ENCODE data around the gene NCKAP5L. TPM values are rescaled to one million over a fixed set of nuclear protein-coding genes. Genes with fewer than 3 reads are reported as not detected.
"Not testable (repeated sequence)": the region's sequence is repeated elsewhere in the genome, so short reads cannot be mapped to it uniquely, and the experiment has no call there.

Gene NCKAP5L
- total and polyA plus RNA-seq, 4 donors = 13.4 to 35.5 (median 24.8) TPM

DNA sequence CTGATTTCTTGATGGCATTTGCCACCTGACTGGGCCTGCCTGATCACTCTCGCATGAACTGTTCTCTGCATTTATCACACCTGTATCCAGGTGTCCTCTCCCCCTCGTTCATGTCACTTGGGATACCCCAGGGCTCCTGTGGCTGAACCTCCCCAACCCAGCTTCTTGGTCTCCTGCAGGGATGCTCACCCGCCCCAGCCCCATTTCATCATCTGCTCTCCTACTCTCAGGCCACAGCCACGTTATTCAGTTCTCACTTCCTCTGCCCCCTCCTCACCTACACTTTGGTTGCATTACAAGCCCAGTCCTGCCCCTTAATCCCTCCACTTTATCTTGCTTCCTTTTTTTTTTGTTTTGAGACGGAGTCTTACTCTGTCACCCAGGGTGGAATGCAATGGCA is 51.4 kb downstream of the NCKAP5L start:
- 87% methylated on average over 5 of the region's 5 CpGs for WGBS (ENCODE audit: insufficient coverage)
- Histone ChIP-seq H3K36me3 (ENCODE audit: control insufficient read depth, insufficient read depth, low read length) (no peaks in the 10 kb centered on the region), H3K27ac (ENCODE audit: low read depth, low read length) (no peak overlapping the region), H3K27me3 (ENCODE audit: control insufficient read depth, insufficient read depth, low read length) (no peaks in the 10 kb centered on the region), H3K4me1 (ENCODE audit: control insufficient read depth, insufficient read depth, low read length) (peaks cover 4% of the 10 kb centered on the region), H3K4me3 (ENCODE audit: low read depth, low read length) (no peak overlapping the region), H3K9me3 (ENCODE audit: control insufficient read depth, insufficient read depth, low read length) (no peaks in the 10 kb centered on the region)
- DNase-seq (ENCODE audit: low read depth in 4 of 6, low spot score in 6 of 6) = no peak

DNA sequence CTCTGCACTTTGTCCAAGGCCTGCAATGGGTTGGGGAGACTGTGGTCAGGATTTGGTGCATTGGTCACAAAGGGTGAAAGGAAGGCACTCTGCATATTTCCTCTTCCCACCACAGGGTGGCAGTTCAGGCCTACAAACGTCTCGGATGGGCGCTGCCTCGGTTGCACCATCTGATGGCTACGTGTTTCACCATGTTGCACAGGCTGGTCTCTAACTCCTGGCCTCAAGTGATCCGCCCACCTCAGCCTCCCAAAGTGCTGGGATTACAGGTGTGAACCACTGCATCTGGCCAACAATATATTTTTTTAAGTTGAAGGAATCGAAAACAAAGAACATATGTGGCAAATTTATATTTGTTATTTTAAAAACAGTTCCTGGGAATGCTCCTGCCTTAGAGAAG is 51.8 kb downstream of the NCKAP5L start:
- peaks cover 4% of the 10 kb centered on the region for H3K4me1 ChIP-seq (ENCODE audit: control insufficient read depth, insufficient read depth, low read length)
- peak; percentile 27 to 88 (median 48) for DNase-seq (ENCODE audit: low read depth in 4 of 6, low spot score in 6 of 6)
- H3K27me3 ChIP-seq (ENCODE audit: control insufficient read depth, insufficient read depth, low read length) = no peaks in the 10 kb centered on the region
- no peak overlapping the region for H3K4me3 ChIP-seq (ENCODE audit: low read depth, low read length)
- no peak overlapping the region for H3K27ac ChIP-seq (ENCODE audit: low read depth, low read length)
- WGBS (ENCODE audit: insufficient coverage) = 0% methylated on average over 5 of the region's 7 CpGs
- no peaks in the 10 kb centered on the region for H3K36me3 ChIP-seq (ENCODE audit: control insufficient read depth, insufficient read depth, low read length)
- H3K9me3 ChIP-seq (ENCODE audit: control insufficient read depth, insufficient read depth, low read length) = no peaks in the 10 kb centered on the region

DNA sequence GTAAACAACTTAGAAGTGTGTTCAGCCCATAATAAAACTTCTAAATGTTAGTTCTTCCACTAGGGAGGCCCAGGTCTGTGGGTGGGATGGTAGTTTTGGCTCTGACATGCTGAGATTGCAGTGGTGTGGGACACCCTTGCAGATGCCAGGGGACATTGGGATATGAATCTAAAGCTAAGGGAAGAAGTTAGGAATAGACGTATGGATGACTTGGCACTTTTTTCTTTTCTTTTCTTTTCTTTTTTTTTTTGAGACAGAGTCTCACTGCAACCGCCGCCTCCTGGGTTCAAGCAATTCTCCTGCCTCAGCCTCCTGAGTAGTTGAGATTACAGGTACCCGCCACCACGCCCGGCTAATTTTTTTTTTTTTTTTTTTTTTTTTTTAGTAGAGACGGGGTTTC is 55.1 kb downstream of the NCKAP5L start:
- WGBS (ENCODE audit: insufficient coverage) = no CpG with 5 or more reads among the region's 7 CpGs
- H3K27ac ChIP-seq (ENCODE audit: low read depth, low read length); H3K9me3 ChIP-seq (ENCODE audit: control insufficient read depth, insufficient read depth, low read length); H3K36me3 ChIP-seq (ENCODE audit: control insufficient read depth, insufficient read depth, low read length); H3K4me1 ChIP-seq (ENCODE audit: control insufficient read depth, insufficient read depth, low read length); DNase-seq (ENCODE audit: low read depth in 4 of 6, low spot score in 6 of 6); H3K4me3 ChIP-seq (ENCODE audit: low read depth, low read length); H3K27me3 ChIP-seq (ENCODE audit: control insufficient read depth, insufficient read depth, low read length): not testable (repeated sequence)

DNA sequence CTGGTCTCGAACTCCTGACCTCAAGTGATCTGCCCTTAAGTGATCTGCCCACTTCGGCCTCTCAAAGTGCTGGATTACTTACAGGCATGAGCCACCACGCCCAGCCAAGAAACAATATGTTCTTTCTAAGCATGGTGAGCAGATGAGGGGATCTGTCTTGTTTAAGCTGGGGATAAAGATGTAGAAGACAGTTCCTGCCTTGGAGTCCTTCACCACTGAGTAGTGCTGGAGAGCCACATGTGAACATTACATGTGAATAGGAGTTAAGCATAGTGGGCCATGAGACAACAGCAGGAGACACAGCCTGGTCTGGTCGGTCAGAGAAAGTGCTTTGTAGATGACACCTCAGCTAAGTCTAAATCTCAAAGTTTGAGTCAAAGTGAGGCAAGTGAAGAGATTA is 60.9 kb downstream of the NCKAP5L start:
- Histone ChIP-seq H3K27me3 (ENCODE audit: control insufficient read depth, insufficient read depth, low read length) (no peaks in the 10 kb centered on the region), H3K36me3 (ENCODE audit: control insufficient read depth, insufficient read depth, low read length) (peaks cover 16% of the 10 kb centered on the region), H3K9me3 (ENCODE audit: control insufficient read depth, insufficient read depth, low read length) (no peaks in the 10 kb centered on the region), H3K27ac (ENCODE audit: low read depth, low read length) (no peak overlapping the region), H3K4me3 (ENCODE audit: low read depth, low read length) (no peak overlapping the region), H3K4me1 (ENCODE audit: control insufficient read depth, insufficient read depth, low read length) (no peaks in the 10 kb centered on the region)
- WGBS (ENCODE audit: insufficient coverage) = 76% methylated on average over 3 of the region's 4 CpGs
- DNase-seq (ENCODE audit: low read depth in 4 of 6, low spot score in 6 of 6) = no peak

DNA sequence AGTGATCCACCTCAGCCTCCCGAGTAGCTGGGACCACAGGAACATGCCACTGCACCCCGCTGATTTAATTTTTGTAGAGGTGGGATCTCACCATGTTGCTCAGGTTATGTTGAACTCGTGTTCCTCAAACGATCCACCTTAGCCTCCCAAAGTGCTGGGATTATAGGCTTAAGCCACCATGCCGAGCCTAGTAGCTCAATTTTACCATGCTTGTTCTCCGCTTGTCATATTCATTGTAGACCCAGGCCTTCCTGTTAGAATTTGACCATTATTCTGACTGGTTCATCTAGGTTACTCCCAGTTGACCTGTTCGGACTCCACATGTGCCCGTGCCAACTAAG is 62.1 kb downstream of the NCKAP5L start:
- Histone ChIP-seq H3K4me3 (ENCODE audit: low read depth, low read length) (no peak overlapping the region), H3K27me3 (ENCODE audit: control insufficient read depth, insufficient read depth, low read length) (no peaks in the 10 kb centered on the region), H3K4me1 (ENCODE audit: control insufficient read depth, insufficient read depth, low read length) (no peaks in the 10 kb centered on the region), H3K36me3 (ENCODE audit: control insufficient read depth, insufficient read depth, low read length) (peaks cover 28% of the 10 kb centered on the region), H3K27ac (ENCODE audit: low read depth, low read length) (no peak overlapping the region), H3K9me3 (ENCODE audit: control insufficient read depth, insufficient read depth, low read length) (no peaks in the 10 kb centered on the region)
- no peak for DNase-seq (ENCODE audit: low read depth in 4 of 6, low spot score in 6 of 6)
- WGBS (ENCODE audit: insufficient coverage) = 94% methylated on average over 8 of the region's 8 CpGs

DNA sequence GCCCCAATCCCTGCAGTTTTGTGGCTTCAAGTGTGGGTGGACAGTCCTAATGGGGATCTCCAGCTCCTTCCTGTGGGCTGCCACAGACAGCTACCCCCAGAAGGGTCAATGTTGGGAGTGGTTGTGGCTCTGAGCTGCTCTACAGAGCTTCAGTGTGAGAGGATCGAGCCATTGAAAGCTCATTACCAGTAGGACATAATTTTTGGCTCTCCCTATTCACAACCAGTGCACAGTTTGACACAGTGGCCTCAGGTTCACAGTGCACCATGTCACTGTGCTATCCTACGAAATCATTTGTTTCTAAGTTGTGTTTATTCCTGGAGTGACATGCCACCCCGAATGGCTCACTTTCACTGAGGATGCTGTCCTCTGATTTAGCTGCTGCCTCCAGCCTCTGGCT is 64.1 kb downstream of the NCKAP5L start:
- Histone ChIP-seq H3K27me3 (ENCODE audit: control insufficient read depth, insufficient read depth, low read length) (no peaks in the 10 kb centered on the region), H3K36me3 (ENCODE audit: control insufficient read depth, insufficient read depth, low read length) (peaks cover 47% of the 10 kb centered on the region), H3K9me3 (ENCODE audit: control insufficient read depth, insufficient read depth, low read length) (no peaks in the 10 kb centered on the region), H3K4me1 (ENCODE audit: control insufficient read depth, insufficient read depth, low read length) (no peaks in the 10 kb centered on the region), H3K27ac (ENCODE audit: low read depth, low read length) (no peak overlapping the region), H3K4me3 (ENCODE audit: low read depth, low read length) (no peak overlapping the region)
- DNase-seq (ENCODE audit: low read depth in 4 of 6, low spot score in 6 of 6) = no peak
- WGBS (ENCODE audit: insufficient coverage) = 83% methylated on average over 1 of the region's 3 CpGs

DNA sequence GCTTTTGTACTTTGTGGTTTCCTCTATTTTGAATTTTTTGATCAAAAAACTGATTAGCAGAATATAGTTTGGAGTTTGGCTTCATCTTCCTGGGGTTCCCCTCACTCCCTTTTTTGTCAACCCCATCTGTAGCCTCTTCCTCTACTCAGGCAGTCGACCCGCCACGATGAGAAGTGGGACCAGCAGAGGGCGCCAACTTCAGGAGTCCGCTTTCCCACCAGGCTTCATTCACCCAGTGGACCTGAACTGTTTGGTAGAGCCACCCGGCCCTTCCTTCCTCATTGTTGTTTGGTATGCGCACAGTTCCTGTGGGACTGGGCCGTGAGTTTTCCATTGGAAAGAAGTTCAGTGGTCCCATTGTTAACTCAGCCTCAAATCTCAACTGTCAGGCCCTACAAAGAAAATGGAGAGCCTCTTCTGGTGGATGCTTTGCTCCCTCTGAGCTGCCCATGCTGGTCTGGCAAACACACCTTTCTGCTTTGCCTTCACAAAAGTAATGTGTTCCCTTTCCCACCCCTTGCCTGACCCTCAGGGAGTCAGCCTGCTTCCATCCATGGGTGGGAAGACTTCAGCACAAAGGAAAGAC is 65.1 kb downstream of the NCKAP5L start:
- Histone ChIP-seq H3K27me3 (ENCODE audit: control insufficient read depth, insufficient read depth, low read length) (no peaks in the 10 kb centered on the region), H3K27ac (ENCODE audit: low read depth, low read length) (no peak overlapping the region), H3K36me3 (ENCODE audit: control insufficient read depth, insufficient read depth, low read length) (peaks cover 56% of the 10 kb centered on the region), H3K9me3 (ENCODE audit: control insufficient read depth, insufficient read depth, low read length) (no peaks in the 10 kb centered on the region), H3K4me1 (ENCODE audit: control insufficient read depth, insufficient read depth, low read length) (no peaks in the 10 kb centered on the region), H3K4me3 (ENCODE audit: low read depth, low read length) (no peak overlapping the region)
- peak in 2 of 6 donors; percentile 64 to 65 for DNase-seq (ENCODE audit: low read depth in 4 of 6, low spot score in 6 of 6)
- 31% methylated on average over 8 of the region's 8 CpGs for WGBS (ENCODE audit: insufficient coverage)

DNA sequence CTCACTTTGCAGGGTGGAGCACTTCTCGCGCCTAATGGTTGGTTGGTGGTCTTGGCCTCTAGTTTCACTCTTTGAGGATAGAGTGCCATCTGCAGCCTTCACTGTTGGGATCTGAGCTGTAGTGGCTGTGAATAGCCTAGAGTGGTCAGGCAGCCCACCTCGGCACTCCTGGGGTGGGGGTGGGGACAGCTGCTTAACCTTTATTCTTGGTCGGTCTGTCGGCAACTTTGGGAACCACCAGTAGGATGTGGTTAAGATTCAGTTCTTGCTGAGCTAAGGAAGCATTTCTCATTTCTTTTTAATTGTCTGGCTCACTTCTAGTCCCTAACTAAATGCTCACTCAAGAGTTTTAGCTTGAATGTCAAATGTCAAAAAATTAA is 65.8 kb downstream of the NCKAP5L start:
- no peak overlapping the region for H3K4me3 ChIP-seq (ENCODE audit: low read depth, low read length)
- H3K27ac ChIP-seq (ENCODE audit: low read depth, low read length) = no peak overlapping the region
- no peaks in the 10 kb centered on the region for H3K27me3 ChIP-seq (ENCODE audit: control insufficient read depth, insufficient read depth, low read length)
- H3K9me3 ChIP-seq (ENCODE audit: control insufficient read depth, insufficient read depth, low read length) = no peaks in the 10 kb centered on the region
- no peaks in the 10 kb centered on the region for H3K4me1 ChIP-seq (ENCODE audit: control insufficient read depth, insufficient read depth, low read length)
- WGBS (ENCODE audit: insufficient coverage) = 90% methylated on average over 3 of the region's 5 CpGs
- DNase-seq (ENCODE audit: low read depth in 4 of 6, low spot score in 6 of 6) = no peak
- H3K36me3 ChIP-seq (ENCODE audit: control insufficient read depth, insufficient read depth, low read length) = peaks cover 59% of the 10 kb centered on the region

DNA sequence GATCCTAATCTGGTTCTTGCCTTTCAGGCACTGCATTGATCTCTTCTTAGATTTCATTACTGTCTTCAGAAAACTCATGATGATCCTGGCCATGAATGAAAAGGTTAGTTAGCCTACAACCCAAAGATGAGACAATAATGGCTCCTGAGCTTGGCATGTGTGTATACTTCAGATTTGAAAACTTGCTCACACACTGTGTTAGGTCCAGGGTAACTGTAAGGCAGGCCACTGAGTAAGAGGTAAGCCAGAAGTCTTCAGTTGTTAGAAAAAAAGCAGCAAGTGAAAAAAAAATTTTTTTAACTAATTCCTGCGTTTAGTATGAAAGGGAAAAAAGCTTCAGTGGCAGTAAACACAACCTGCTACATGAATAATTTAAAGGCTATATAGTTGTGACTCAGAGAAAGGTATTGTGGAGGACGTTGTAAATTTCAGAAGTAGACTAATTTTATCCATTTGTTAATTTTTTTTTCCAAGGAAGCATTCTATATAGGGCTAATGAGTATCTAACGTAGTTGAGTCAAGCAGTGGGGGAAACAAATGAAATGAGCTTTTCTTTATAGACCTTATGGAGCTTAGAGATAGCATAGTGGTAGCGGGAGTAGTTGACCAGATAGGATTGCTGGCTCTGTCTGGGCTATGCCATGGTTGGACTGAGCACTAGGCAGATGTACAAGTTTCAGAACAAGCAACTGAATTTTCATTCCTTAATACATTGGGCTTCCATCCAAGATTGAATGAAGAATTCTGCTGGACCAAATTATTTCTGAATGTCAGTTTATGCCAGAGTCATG is 66.3 kb downstream of the NCKAP5L start:
- 86% methylated on average over 2 of the region's 4 CpGs for WGBS (ENCODE audit: insufficient coverage)

DNA sequence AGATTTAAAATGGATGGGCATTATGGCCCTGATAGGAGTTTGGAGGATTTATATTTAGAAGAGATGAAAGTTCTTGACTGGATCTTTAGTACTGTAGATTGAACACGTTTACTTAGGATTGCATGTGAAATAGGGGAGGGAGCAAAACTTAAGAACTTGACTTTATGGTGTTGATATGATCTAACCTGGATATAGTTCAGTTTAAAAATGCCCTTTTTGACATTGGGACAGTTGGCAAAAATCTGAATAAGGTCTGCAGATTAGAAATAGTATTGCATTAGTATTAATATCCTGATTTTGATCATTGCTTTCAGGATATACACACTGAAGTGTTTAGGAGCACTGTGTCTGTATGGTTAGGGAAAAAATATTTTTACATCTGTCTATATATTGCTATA is 77.2 kb downstream of the NCKAP5L start:
- Histone ChIP-seq H3K9me3 (ENCODE audit: control insufficient read depth, insufficient read depth, low read length) (no peaks in the 10 kb centered on the region), H3K27me3 (ENCODE audit: control insufficient read depth, insufficient read depth, low read length) (no peaks in the 10 kb centered on the region), H3K4me3 (ENCODE audit: low read depth, low read length) (no peak overlapping the region), H3K27ac (ENCODE audit: low read depth, low read length) (no peak overlapping the region), H3K36me3 (ENCODE audit: control insufficient read depth, insufficient read depth, low read length) (peaks cover 24% of the 10 kb centered on the region), H3K4me1 (ENCODE audit: control insufficient read depth, insufficient read depth, low read length) (no peaks in the 10 kb centered on the region)
- WGBS (ENCODE audit: insufficient coverage) = 50% methylated on average over 1 of the region's 1 CpG
- DNase-seq (ENCODE audit: low read depth in 4 of 6, low spot score in 6 of 6) = no peak

More for the DNA sequence above, 66.3 kb downstream of the NCKAP5L start:
- Histone ChIP-seq H3K27me3 (ENCODE audit: control insufficient read depth, insufficient read depth, low read length) (no peaks in the 10 kb centered on the region), H3K4me1 (ENCODE audit: control insufficient read depth, insufficient read depth, low read length) (no peaks in the 10 kb centered on the region), H3K36me3 (ENCODE audit: control insufficient read depth, insufficient read depth, low read length) (peaks cover 61% of the 10 kb centered on the region), H3K27ac (ENCODE audit: low read depth, low read length) (no peak overlapping the region), H3K4me3 (ENCODE audit: low read depth, low read length) (no peak overlapping the region), H3K9me3 (ENCODE audit: control insufficient read depth, insufficient read depth, low read length) (no peaks in the 10 kb centered on the region)
- DNase-seq (ENCODE audit: low read depth in 4 of 6, low spot score in 6 of 6) = no peak
